Stimulated activated CD8-positive, alpha-beta memory T cell treated with anti-CD3 and anti-CD28 coated beads, Interleukin-15, amount 100 ng/mL, for 48 hours (primary cell): ENCODE measurements around the gene GAREM1.

Experiments used
- DNase-seq, 2 donors: peaks; one replicate each; pipeline ENCODE4 v3.0.0-alpha.2; 2020; ENCODE audit warnings: low read depth in 2 of 2

GAREM1 gene

GRCh38 chr18:32290810-32291209 is 179.9 kb downstream of the GAREM1 start:
- no peak for DNase-seq

- no peak for DNase-seq
Observed at GRCh38 chr18:32289483-32290075, 181.1 kb downstream of the GAREM1 start.

GRCh38 chr18:32287873-32288272 is 182.8 kb downstream of the GAREM1 start:
- DNase-seq = no peak

GRCh38 chr18:32287249-32287648 is 183.4 kb downstream of the GAREM1 start:
- no peak for DNase-seq

DNA sequence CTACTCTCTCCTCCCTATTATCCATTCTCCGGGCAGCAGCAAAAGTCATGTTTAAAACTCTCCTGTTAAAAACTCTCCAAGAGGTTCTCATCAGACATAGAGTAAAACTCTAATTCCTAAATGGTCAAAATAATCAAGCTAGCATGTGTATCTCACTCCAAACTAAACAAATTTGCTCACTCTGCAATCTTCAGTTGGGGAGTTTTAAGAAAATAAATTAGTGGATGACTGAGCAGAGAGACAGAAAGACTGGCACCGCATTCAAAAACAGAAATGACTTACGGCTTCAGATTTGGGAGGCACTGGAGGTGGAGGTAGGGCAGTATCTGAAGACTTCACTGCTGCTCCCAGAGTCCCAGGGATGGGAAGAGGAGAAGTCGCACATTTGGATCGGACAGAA is 183.9 kb downstream of the GAREM1 start:
- no peak for DNase-seq

GRCh38 chr18:32284284-32284683 is 186.4 kb downstream of the GAREM1 start:
- DNase-seq = no peak

DNA sequence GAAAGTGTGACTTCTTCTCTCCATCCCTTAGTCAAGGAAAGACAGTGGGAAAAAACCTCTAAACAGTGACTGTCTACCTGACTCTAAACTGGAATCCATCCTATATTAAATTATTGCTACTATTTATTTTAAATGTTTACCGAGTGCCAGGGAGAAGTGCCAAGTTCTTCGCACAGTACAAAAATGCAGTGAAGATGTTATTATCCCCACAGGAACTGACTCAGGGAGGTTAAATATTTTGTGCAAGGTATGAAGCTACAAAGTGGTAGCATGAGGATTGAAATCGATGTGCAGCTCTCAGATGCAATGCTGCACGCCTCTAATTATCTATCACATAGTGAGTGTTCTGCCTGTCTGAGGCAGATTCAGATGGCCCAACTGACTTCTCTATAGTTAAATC is 189.8 kb downstream of the GAREM1 start:
- no peak for DNase-seq

DNA sequence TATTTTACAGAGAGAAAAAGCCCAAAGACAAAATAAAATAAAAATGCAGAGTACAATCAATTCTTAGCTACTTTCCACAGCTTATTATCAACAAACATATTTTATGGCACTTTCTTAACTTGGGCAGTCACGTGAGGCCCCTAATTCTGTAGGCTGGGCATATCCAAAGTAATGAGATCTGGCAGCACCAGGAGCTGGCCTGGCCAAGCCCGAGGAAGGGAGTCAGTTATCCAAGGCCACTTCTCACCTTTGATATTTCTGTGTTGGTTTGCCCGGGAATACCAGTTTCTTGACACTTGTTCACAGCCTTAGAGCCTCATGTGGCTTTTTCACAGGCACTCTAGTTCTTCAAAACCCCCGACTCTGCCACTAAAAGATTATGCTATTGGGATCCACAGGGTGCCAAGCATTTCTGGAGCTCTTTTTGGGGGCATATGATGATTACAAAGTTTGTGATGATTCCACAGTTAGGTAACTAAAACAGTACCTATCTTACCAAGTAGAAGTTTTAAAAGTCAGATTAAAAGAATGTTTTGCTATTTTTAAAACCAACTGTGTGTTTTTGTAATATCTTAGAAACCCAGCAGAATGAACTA is 190.4 kb downstream of the GAREM1 start:
- no peak for DNase-seq

- no peak for DNase-seq
Observed at GRCh38 chr18:32278177-32278799, 192.4 kb downstream of the GAREM1 start.

- no peak for DNase-seq
Observed at GRCh38 chr18:32277549-32277948, 193.1 kb downstream of the GAREM1 start.

GRCh38 chr18:32276906-32277305 is 193.8 kb downstream of the GAREM1 start:
- DNase-seq = no peak

DNA sequence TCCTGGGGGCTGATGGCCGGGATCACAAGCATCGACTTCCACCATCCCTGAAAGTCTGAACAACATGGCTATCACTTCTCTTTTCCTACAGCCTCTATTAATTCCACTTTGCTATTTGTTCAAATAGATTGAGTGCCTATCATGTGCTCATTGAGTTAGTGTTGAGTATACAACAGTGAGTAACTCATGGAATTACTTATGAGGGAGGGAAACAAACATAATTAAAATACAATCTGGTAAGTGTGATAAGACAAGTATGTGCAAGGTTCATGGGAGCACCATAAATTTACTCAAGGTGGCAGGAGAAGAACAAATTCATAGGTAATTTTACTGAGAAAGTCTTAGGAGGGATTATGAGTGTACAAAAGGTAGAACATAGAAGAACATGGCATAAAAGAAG is 194.4 kb downstream of the GAREM1 start:
- no peak for DNase-seq

DNA sequence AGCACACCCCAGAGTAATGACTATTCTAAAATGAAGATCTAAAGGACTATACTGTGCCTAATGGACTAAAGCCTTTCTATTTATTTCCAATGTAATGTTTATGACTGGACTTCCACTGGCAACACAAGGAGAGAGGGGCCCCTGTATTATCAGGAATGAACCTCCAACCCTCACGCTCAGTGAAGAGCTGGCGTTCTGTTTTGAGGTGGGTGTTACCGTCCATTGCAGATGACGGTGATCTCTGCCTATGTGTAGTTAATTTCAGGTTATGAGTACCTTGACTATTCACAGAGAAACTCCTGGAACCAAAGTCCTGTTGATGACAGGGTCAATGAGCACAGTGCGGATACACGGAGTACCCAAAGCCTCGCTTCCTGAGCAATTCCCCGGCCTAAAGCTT is 195.5 kb downstream of the GAREM1 start:
- DNase-seq = no peak

- no peak for DNase-seq
Observed at GRCh38 chr18:32274307-32274706, 196.4 kb downstream of the GAREM1 start.

DNA sequence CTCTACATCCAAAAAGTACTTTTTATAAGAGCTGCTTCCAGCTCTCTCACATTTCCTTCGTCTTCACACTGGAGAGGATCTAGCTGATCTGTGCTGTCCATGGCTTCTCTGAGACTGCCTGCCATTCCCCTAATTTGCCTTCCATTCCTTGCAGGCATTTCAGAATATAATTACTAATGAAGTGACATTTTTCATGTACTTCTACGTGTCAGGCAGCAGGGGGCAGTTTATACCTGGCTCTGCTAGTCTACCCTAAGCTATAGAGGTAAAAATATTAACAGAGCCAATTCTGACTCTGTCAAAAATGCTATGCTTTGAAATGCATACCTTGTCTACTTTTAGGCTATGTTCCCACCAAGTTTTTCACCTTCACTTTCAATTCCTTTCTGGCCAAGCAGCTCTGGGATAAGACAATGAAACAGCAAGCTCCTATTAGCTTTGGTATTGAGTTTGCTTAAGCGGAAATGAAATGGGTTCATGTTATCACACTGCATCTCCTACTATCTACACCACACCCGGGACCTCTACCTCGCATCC is 198.9 kb downstream of the GAREM1 start:
- peak in 1 of 2 donors; percentile 1 for DNase-seq

GRCh38 chr18:32270341-32270740 is 200.3 kb downstream of the GAREM1 start:
- no peak for DNase-seq

DNA sequence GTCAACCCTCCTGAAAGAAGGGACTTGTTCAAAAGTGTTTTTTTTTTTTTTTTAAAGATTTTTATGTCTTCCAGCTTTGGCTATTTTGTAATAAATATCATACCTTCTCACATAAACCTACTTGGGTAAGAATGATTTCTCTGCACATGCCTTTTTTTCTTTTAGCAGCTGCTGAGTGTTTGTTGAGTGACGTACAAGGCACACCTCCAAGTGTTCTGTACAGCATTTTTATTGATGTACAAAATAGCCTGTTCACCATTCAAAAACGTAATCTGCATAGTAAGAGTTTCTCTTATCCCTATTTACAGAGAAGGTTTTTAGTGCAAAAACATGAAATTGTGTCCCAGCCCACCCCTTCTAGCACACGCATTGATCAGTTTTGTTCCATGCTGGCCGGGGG is 203.2 kb downstream of the GAREM1 start:
- DNase-seq = no peak

GRCh38 chr18:32264401-32264800 is 206.3 kb downstream of the GAREM1 start:
- no peak for DNase-seq

- DNase-seq = no peak
Observed at GRCh38 chr18:32262092-32262491, 208.6 kb downstream of the GAREM1 start.

- no peak for DNase-seq
Observed at GRCh38 chr18:32261003-32261402, 209.7 kb downstream of the GAREM1 start.

- DNase-seq = no peak
Observed at GRCh38 chr18:32259553-32259952, 211.1 kb downstream of the GAREM1 start.

DNA sequence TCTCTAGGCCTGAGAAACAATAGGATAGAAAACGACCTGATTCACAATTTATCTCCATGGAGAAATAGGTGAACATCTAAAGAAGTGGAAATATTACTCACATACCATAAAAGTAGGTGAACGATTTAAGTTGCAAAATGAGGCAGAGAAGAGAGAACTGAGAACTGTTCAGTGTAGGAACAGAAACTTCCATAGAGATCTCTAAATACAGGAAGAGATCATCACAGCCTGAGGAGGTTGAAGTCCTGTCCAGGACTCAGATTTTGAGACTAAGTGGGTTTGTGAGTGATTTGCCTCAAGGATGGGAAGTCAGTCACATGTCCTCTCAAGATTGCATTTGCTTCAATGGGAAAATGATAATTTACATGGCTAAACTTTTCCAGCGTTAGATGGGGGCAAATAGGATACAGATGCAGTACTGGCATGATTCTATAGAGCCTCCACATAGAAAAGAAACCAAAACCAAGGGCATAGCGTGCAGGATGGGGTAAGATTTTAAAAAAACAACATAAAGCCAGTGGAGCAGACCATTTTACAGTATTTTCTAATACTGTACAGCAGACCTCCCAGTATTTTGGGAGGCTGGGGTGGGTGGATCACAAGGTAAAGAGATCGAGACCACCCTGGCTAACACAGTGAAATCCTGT is 212.0 kb downstream of the GAREM1 start:
- DNase-seq = no peak

GRCh38 chr18:32258148-32258547 is 212.5 kb downstream of the GAREM1 start:
- no peak for DNase-seq
